Ramos (cell line): ENCODE data around the gene RTL10.

ENCODE experiments used
- in situ Hi-C: fragments of 300-500 bp; cut with MboI; formaldehyde crosslinking; loops from one replicate; pipeline ENCODE4 v1.14.3; 2022; ENCODE audit warnings: low sequenced_read_pairs; ENCODE audit not compliant: unreplicated experiment

The RTL10 gene

DNA sequence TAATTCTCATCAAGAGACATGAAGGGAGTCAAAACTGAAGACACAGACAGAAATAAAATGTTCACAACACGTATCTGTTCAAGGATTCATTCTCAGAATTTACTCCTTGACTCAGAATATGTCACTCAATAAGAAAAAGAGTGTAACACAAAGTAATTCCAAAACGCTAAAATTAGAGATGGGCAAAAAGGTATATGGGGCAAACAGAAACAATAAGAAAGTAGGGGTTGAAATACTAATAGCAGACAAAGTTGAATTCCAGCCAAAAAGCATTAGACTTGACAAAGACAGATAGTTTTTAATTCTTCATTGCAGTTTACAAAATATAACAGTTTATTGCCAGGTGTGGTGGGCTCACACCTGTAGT, 26.7 kb downstream of the RTL10 start:
- in situ Hi-C loops = no loop called here

DNA sequence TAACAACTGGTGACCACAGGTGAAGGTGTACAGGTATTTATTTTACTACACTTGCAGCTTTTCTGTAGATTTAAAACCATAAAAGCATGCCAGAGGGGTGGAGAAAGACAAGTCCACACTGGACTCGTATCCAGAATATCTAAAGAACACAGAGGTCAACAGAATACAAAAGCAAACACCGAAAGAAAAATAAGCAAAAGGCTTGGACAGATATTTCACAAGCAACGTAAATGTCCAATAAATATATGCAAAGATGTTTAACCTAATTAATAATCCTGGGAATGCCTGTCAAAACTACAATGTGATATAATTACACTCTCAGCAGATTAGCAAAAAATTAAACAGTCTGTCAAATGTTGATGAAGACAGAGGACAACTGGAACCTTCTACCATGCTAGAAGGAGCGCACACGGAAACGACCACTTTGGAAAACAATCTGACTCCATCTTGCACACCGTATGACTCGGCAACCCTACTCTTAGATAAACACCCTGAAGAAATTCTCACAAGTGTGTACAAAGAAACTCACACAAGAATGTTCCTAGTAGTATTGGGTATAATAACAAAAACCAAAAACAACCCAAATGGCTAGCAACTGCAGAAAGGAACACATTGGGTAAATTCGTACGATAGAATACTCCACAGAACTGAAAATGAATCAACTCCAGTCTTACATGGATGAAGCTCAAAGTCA, 27.2 kb downstream of the RTL10 start:
- in situ Hi-C loops = no loop called here

DNA sequence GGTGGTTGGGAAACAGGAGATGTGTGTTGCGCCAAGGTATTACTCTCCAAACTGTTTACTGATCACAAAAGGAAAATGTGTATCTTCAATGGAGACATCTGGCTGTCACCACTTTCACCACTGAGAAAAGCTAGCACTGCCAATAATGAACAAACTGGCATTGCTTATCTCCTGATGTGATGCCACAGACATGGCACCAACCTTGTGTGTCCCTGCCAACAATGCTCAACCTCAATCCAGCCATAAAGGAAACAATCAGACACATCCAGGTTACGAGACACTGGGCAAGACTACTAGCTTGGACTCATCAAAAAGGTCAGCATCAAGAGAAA, 28.1 kb downstream of the RTL10 start:
- in situ Hi-C loops = no loop called here

DNA sequence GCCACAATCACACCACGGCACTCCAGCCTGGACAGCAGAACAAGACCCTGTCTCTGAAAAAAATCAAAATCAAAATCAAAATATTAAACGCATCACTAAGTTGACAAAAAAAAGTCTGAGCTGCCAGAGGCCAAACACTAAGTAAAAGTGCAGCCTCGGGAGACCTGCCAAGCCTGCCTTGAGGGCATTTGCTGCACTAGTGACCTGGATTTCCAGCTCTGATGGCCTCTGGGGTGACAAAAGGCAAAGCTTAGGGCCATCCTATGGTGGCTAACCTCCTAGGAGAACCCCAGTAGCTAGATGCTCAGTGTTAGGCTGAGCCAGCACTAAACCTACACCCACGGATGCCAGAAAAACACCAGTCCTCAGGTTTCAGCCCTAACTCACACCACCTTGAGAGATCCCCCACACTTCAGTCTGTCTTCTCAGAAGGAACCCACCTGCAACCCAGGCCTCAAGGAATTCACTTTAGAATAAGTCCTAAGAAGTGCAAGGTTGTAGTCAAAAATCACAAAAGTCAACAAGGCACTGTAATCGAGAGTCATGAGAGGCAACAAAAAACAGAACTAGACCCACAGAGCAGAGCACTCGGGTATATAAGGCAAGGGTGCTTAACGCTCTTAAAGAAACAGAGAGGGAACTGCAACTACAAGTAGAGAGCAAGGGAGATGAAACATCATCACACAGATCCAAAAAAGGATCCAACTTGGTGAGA, 28.6 kb downstream of the RTL10 start:
- in situ Hi-C loops = no loop called here

DNA sequence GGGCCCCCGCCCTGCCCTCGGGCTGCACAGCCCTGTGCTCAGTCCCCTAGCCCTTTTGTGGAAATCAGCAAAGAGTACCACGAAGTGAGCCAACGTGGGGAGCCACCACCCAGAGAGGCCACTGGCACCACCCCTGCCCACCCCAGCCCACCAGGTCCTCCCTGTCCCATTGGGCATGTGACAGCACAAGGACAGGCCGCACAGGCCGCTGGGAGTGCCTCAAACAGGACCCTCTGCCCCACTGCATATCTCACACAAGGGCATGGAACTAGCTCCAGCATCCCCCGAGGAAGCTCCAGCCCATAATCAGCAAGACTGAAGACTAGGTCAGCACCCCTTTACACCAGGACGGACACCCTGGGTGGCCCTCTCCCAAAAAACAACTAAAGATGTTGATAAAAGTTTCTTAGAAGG, 29.7 kb downstream of the RTL10 start:
- in situ Hi-C loops = no loop called here

DNA sequence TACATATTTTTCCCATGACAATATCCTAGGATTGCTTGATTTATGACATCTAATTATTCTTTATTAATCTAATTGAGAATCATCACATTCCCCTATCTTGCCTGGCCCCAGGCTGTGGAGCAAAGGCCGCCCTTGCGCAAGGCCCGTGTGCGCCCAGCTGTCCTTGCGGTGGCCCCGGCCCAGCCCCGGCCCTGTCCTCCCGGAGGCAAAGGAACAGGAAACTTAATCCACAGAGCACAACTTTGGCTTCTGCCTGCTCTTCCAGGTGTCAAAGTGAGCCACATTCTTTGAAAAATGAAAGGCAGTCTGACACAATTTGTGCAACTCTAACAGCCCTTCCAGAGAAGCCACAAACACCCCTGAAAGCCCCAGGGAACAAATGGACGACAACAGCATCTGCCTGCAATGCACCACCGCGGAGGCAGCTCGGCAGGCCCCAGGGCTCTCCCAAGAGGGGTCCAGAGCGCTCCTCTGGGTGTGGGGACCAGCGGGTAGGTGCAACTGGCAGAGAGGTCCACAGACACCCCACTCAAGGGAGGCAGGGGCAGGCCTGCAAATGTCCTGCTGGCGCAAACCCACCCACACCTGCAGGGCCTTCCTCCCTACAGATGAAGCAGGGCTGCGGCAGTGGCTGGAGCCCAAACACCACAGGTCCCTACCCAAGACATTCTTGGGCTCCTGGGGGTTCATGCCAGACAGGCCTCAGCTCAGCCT, 30.3 kb downstream of the RTL10 start:
- in situ Hi-C loops = no loop called here

DNA sequence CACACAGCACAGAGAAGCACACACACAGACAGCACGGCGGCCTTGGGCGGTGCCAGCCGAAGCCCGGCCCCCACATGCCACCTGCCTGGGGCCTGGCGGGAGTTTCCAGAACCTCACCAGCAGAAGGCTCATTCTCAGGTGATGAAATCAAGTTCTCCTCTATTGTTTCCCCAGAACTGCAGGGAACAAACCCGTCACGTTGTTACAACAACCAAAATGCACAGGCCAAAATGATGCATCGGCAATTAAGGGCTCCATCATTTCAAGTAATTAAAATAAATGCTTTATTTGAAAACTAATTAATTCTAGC, 30.8 kb downstream of the RTL10 start:
- in situ Hi-C loops = no loop called here

DNA sequence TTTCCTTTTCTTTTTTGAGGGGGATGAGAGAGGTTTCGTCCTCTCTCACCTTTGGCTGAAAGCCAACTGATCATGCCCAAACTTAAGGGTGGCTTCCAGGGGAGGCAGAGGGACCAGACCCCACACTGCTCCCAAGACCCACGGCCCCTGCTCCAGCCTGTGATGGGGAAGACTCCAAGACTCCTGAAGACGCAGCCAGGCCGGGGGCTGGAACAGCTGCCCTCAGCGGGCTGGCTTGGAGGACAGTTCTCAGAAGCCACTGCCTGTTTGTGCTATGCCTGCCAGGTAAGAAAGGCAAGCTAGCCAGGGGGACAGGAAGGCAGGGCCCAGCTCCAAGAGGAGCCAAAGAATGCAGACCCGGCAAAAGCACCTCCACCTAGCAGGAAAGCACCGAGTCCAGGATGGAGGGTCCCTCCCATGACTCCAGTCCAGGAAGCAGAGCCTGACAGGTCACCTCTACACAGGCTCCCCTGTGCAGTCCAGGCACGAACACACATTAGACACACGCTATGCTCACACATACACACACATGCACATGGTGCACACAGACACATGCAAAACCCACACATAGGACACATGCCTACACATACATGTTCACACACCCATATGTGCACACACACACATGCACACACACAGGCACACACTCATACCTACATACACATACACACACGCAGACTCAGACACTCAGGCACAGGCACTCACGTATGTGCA, 31.3 kb downstream of the RTL10 start:
- in situ Hi-C loops = no loop called here

DNA sequence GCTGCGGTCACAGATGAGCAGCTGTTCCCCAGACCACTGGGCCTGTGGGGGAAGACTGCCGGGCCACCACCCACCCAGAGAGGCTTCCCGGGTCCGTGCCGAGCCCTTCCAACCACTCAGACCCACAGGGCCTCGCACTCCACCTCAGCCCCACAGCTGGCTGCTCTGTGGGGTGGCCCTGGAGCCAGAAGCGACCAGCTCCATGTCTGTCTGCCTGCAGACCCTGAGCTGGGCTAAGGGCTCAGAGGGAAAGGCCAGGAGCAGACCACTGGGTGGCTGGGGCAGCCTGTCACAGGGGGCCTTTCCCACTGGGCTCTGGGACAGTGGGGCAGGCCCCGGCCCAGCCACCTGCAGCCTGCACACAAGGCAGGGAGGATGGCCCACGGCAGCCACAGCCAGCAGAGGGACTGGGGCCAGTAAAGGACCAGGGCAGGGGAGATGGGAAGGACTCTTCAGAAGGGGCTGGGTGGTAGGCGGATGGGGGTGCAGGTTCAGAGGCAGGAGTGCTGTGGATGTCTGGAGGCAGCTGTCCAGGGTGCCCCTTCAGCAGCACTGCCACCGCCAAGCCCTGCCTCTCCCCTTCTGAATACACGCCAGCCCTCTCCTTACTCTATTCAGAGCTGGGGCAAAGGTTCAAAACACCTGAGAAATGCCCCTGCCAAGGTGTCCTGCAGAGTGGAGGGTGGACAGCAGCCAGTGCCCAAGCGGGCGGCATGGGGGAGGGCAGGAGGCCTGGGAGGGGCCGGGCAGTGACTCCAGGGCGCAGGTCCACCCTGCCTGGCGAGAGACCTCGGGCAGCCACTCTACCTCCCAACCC, 32.2 kb downstream of the RTL10 start:
- in situ Hi-C loops = no loop called here

DNA sequence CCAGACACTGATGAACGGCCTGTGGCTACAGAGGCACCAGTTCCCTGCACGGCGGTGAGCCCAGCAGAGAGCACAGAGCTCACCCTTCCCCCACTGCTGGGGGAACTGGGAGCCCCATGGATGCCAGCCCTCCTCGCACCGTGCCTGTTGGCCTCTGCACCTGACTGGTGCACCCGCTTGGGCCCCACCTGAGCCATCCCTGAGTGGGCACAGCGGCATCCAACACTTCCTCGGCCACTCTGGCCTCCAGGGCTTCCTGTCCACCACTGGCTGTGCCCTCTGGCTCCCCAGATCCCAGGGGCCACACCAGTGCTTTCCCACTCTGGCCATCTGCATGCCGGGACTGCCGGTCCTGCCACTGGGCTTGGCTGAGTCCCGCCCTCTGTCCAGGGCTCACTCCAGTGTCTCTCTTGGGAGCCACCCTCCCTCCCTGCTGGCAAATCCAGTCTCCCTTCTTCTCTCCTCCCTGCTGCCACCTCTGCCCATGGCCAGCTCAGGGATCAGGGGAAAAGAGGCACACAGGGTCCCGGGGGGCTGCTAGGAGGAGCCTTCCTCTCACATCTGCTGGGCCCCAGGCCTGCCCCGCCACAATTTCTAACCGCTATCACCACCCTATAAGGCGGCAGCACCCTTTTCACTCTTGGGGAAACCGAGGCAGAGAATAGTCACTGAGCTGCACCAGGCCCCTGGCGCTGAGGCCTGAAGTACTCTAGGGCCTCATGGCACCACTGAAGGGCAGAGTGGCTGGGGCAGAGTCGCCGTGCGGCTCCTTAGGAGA, 33.0 kb downstream of the RTL10 start:
- in situ Hi-C loops = no loop called here

DNA sequence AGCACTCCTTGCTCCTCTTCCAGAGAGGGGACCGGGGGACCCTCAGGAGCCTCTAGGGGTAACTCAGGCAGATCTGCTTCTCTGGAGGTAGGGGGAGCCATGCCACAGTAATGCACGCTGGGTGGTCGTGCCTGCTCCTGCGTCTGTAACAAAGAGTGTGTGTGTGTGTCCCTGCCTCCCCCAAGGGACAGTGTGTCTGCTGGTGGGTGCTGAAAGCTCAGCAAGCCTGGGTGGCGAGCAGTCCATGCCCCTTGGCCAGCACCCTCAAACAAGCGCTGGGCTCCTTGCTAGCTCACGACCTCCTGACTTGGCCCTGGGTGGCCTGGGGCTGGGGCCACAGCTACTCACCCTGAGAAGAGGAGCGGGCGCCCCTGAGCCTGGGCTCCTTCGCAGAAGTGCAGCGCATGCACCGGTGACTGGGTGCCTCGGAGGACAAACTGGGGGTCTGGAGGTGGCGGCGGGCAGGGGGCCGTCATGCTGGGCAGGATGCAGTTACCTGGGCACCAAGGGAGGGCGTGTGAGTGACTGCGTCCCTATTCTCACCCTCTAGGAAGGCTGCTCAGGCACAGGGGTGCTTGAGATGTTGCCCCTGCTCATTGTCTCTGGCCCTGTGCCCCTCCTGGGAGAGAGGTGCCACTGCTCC, 33.7 kb downstream of the RTL10 start:
- in situ Hi-C loops = no loop called here

DNA sequence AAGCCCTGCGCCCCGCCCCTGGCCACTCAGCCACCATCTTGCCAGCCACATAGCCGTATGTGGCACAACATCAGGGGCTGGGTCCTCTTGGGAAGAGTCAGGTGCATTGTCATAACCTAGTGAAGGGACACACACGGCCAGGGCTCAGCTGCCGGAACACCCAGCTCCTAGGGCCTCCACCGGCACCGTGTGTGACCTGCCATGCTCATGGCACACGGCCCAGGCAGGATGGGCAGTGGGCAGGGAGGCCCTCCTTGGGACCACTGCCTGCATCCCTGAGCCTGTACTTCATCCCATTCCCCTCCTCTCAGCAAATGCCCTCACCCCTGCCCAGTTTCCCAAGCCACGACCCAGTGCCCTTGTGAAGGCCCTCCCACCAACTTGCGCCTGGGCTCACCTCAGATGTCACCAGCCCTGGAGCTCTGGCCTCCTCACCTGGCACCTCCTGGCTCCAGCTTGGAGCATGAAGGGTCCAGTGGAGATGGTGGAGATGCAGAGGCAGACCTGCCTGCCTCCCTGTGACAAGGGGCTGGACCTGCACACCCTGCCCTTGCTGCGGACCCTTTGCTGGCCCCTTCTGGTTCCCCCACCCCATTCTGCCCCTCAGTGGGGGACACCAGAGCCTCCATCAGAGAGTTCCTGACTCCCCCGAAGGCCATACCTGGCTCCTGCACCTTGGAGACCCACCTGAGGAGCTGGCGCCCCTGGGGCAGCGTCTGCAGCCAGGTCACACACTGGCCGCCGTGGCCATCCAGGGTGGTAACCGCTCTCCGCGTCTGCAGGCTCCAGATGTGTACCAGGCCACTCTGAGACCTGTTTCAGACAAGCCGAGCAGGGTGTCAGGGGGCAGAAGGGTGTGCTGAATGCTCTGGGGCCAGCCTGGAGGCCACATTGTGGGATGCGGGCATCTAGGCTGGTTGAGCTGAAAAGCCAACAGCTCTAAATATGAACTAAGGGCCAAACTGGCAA, 34.5 kb downstream of the RTL10 start:
- in situ Hi-C loops = no loop called here

DNA sequence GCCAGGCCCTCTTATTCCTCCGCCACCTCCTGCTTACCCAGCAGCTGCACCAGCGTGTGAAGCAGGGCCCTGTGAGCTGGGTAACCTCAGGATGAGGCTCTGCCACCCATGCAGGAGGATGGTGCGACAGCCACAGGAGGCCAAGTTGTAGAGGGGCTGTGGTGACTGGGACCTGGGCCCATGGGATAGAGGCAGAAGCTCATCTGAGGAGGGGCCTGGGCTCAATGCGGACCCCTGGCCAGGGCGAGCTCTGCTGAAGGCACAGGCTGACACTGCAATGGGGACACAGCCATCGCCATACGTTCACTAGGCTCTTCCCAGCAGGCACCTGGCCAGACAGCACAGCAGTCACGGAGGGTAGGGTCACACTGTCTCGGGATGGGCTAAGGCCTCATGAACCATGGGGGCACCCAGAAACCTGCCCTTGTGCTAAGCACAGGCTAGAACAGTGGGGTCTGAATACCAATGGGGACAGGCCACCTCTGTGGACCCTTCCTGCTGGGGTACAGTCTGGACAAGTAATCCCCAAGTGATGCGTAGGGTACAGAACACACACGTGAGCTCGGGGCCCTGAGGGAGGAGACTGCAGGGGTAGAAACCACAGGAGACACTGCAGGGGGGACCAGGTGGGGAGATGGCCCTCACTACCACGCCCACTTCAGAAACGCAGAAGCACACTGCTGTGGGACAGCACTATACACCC, 35.3 kb downstream of the RTL10 start:
- in situ Hi-C loops = no loop called here

DNA sequence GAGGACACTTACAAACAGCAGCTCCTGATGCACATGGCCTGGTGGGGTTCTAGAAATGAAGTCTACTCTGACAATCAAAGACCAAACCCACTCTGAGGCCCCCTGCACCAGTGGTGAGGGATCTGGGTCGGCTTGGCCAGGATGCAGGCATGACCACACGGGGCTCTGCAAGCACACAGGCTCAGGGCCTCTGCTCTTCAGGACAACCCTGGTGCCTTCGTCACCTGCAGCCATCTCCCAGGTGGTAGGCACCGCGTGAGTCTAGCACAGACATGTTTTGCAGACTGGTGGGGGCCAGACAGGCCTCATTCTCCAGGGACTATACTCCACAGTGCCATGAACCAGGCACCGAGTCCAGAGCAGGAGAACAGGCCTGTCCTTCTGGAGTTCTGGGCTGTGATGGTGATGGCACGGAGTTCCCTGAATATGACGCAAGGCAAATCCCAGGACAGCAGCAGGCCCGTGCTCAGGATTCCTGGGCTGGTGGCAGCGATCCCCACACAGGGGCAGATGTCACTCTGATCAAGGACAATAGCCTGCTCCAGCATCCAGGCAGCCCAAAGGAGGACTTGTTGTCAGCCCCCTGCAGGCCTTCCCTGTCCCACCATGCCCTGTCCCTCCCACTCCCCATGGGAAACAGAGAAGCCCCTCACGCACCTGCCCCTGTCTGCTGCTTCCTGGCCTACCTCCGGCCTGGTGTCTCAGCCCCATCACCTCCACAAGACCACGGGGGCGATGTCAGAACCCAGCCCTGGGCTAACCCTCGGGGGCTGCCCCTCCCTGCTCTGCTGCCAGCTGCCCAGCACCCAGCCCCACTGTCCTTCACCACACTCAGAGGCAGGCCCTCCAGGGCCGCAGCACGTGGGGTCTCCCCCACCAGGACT, 36.1 kb downstream of the RTL10 start:
- in situ Hi-C loops = no loop called here

DNA sequence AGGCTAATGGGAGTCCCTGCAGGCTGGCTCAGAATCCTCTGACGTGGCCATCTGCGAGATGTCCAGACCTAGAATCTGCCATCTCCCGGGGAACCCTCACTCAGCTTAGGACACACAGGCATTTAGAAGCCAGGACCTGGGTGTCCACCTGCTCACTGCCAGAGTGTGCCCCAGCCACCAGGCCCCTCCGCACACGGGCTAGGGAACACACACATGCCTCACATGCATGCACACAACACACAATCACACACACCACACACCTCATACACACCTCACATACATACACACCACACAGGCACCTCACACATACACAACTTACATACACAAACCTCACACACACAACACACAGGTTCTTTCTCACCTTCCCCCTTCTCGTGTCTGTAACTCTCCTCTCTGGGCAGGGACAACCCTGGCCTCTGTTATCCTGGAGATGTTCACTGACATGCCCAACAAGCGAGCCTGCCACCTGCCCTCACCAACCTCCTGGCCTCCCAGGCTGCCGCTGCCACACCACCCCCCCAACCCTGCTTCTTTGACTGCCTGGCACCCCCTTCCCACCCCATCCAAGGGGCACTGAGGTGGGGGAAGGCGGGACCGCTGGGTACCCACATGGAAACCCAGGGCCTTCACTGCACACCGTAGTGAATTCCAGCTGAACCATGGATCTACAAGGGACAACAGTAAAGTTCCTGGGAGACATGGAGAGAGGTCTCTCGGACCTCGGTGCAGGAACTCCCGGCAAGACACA, 38.1 kb downstream of the RTL10 start:
- in situ Hi-C loops = no loop called here

DNA sequence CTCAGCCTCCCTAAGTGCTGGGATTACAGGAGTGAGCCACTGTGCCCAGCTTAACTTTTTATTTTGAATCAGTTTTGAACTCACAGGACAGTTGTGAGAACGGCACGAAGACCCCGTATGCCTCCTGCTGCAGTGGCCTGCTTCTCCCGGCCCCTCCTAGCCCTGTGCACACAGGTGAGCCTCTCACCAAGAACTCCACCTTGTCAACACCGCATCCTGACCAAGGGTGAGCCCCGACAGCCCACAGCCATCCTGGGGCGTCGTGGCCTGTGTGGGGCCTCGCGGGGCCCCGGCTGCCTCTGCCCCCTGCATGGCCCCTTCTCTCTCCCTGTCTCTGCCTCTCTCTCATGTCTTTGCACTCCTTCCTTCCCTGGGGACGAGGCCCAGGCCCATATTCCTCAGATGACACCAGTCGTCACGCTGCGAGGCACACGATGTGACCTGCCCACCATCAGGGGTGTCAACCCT, 38.8 kb downstream of the RTL10 start:
- in situ Hi-C loops = no loop called here
